Esophagus squamous epithelium (tissue), 4 donors: ENCODE results near the gene DIP2A.

ENCODE experiments used
- POLR2A ChIP-seq, 4 donors: fragments of 450-650 bp; IDR thresholded peaks; one replicate each; pipeline ENCODE4 v1.6.1; 2017; ENCODE audit warnings: antibody characterized with exemption in 4 of 4, mild to moderate bottlenecking in 4 of 4, moderate library complexity in 3 of 4
- TF ChIP-seq, protein P1 (sequence below), 6 experiments: fragments of 450-650 bp in 4 of 6; fragments of 200-600 bp in 2 of 6; sonication (generic) in 2 of 6; IDR thresholded peaks; one replicate each; pipeline ENCODE4 v1.5.1; 2016 to 2019; ENCODE audit warnings: antibody characterized with exemption in 6 of 6, mild to moderate bottlenecking in 4 of 6, moderate library complexity in 4 of 6

DNA sequence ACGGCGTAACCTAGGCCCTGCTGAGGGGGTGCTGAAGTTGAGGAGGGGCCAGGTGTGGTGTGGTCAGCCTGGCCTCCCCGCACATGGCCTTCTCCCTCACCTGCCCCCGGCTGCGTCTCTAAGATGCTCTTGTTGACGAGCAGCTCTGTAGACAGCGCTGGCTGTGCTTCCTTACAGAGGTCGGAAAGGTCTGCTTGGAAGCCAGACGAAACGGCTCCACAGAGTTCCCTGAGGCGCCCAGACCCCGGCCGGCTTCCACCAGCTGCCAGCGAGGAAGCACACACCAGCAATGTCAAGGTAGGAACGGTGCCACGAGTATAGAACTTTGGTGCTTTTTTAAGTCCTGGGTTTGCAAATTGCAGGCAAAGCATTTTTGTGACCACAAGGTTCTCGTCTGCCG lies 18.8 kb upstream of the DIP2A start:
- TF ChIP-seq, protein P1, sequence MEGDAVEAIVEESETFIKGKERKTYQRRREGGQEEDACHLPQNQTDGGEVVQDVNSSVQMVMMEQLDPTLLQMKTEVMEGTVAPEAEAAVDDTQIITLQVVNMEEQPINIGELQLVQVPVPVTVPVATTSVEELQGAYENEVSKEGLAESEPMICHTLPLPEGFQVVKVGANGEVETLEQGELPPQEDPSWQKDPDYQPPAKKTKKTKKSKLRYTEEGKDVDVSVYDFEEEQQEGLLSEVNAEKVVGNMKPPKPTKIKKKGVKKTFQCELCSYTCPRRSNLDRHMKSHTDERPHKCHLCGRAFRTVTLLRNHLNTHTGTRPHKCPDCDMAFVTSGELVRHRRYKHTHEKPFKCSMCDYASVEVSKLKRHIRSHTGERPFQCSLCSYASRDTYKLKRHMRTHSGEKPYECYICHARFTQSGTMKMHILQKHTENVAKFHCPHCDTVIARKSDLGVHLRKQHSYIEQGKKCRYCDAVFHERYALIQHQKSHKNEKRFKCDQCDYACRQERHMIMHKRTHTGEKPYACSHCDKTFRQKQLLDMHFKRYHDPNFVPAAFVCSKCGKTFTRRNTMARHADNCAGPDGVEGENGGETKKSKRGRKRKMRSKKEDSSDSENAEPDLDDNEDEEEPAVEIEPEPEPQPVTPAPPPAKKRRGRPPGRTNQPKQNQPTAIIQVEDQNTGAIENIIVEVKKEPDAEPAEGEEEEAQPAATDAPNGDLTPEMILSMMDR (IDR thresholded peaks at IDR 0.05): no peak
- TF ChIP-seq POLR2A (IDR thresholded peaks at IDR 0.05): no peak
